HEK293 (cell line): ENCODE results near the gene TCERG1L.

Source experiments
- MYNN ChIP-seq: fragments of 450-650 bp; formaldehyde crosslinking; IDR thresholded peaks from 2 replicates; pipeline ENCODE4 v1.5.1; 2016; ENCODE audit warnings: missing biosample characterization, missing genetic modification characterization, borderline replicate concordance
- WT1 ChIP-seq: fragments of 450-650 bp; formaldehyde crosslinking; IDR thresholded peaks from 2 replicates; pipeline ENCODE4 v1.5.1; 2016; ENCODE audit warnings: missing biosample characterization, missing genetic modification characterization
- ZNF174 ChIP-seq: fragments of 450-650 bp; formaldehyde crosslinking; IDR thresholded peaks from 2 replicates; pipeline ENCODE4 v1.5.0; 2017; ENCODE audit warnings: missing biosample characterization, mild to moderate bottlenecking, missing genetic modification characterization
- ZNF302 ChIP-seq: fragments of 450-650 bp; formaldehyde crosslinking; IDR thresholded peaks from 2 replicates; pipeline ENCODE4 v1.5.1; 2016; ENCODE audit warnings: missing biosample characterization, missing genetic modification characterization, low read depth
- ZNF350 ChIP-seq: fragments of 450-650 bp; formaldehyde crosslinking; IDR thresholded peaks from 2 replicates; pipeline ENCODE4 v1.5.0; 2017; ENCODE audit warnings: missing biosample characterization, mild to moderate bottlenecking, missing genetic modification characterization
- ZNF560 ChIP-seq: fragments of 450-650 bp; formaldehyde crosslinking; IDR thresholded peaks from 2 replicates; pipeline ENCODE4 v1.5.1; 2017; ENCODE audit warnings: missing biosample characterization, missing genetic modification characterization, borderline replicate concordance
- ZNF660 ChIP-seq: fragments of 450-650 bp; IDR thresholded peaks from 2 replicates; pipeline ENCODE4 v1.5.1; 2018; ENCODE audit warnings: missing biosample characterization, mild to moderate bottlenecking, missing genetic modification characterization
- ZNF670 ChIP-seq: fragments of 450-650 bp; formaldehyde crosslinking; IDR thresholded peaks from 2 replicates; pipeline ENCODE4 v1.5.1; 2016; ENCODE audit warnings: missing biosample characterization, missing genetic modification characterization, low read depth
- ZNF791 ChIP-seq: fragments of 450-650 bp; formaldehyde crosslinking; IDR thresholded peaks from 2 replicates; pipeline ENCODE4 v1.5.1; 2016; ENCODE audit warnings: missing biosample characterization, missing genetic modification characterization
- TF ChIP-seq, protein P1 (sequence below): fragments of 450-650 bp; formaldehyde crosslinking; IDR thresholded peaks from 2 replicates; pipeline ENCODE4 v1.5.1; 2017; ENCODE audit warnings: missing biosample characterization, missing genetic modification characterization
- TF ChIP-seq, protein P2 (sequence below): fragments of 450-650 bp; formaldehyde crosslinking; IDR thresholded peaks from 2 replicates; pipeline ENCODE4 v1.5.1; 2016; ENCODE audit warnings: missing biosample characterization, missing genetic modification characterization
- TF ChIP-seq, protein P3 (sequence below): fragments of 450-650 bp; formaldehyde crosslinking; IDR thresholded peaks from 2 replicates; pipeline ENCODE4 v1.5.1; 2017; ENCODE audit warnings: missing biosample characterization, missing genetic modification characterization
- TF ChIP-seq, protein P4 (sequence below): fragments of 450-650 bp; formaldehyde crosslinking; IDR thresholded peaks from 2 replicates; pipeline ENCODE4 v1.5.1; 2016; ENCODE audit warnings: missing biosample characterization, missing genetic modification characterization, low read depth
- TF ChIP-seq, protein P5 (sequence below): sonication (generic); formaldehyde crosslinking; IDR thresholded peaks from 2 replicates; pipeline ENCODE4 v1.8.1; 2022; ENCODE audit warnings: mild to moderate bottlenecking, moderate library complexity, missing genetic modification reagents

DNA sequence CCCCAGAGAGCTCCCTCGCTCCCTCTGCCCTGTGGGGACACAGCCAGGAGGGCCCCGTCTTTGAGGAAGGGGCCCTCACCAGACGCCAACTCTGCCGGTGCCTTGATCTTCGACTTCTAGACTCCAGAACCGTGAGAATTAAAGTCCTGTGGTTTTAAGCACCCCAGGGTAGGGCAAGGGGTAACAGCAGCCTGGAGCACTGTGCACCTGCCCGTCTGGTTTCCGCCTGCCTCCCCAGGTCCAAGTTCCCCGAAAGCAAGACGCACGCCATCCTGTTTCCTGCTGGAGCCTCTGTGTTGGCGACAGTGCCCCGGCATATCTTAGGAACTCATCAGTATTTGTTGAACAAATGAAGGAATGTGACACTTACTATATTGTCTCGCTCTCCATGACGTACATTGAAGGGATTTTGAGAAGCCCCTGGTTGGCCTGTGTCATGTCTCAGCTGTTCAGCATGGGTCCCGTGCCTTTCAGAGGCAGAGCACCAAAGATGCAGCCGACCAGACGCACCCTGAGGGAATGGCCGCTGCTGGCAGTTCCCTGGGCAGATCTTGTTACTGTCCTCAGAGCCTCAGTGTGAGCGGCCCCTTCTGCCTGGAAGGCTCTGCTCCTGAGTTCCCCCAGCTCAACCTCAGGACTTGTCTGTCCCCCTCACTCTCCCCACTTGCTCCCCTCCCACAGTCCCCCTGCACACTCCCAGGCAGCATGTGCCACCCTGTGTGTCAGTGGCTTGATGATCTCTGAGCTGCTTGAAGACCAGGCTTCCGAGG is 226.2 kb downstream of the TCERG1L start:
- TF ChIP-seq, protein P1, sequence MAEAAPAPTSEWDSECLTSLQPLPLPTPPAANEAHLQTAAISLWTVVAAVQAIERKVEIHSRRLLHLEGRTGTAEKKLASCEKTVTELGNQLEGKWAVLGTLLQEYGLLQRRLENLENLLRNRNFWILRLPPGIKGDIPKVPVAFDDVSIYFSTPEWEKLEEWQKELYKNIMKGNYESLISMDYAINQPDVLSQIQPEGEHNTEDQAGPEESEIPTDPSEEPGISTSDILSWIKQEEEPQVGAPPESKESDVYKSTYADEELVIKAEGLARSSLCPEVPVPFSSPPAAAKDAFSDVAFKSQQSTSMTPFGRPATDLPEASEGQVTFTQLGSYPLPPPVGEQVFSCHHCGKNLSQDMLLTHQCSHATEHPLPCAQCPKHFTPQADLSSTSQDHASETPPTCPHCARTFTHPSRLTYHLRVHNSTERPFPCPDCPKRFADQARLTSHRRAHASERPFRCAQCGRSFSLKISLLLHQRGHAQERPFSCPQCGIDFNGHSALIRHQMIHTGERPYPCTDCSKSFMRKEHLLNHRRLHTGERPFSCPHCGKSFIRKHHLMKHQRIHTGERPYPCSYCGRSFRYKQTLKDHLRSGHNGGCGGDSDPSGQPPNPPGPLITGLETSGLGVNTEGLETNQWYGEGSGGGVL (tag by site-specific recombination): no peak
- TF ChIP-seq, protein P2, sequence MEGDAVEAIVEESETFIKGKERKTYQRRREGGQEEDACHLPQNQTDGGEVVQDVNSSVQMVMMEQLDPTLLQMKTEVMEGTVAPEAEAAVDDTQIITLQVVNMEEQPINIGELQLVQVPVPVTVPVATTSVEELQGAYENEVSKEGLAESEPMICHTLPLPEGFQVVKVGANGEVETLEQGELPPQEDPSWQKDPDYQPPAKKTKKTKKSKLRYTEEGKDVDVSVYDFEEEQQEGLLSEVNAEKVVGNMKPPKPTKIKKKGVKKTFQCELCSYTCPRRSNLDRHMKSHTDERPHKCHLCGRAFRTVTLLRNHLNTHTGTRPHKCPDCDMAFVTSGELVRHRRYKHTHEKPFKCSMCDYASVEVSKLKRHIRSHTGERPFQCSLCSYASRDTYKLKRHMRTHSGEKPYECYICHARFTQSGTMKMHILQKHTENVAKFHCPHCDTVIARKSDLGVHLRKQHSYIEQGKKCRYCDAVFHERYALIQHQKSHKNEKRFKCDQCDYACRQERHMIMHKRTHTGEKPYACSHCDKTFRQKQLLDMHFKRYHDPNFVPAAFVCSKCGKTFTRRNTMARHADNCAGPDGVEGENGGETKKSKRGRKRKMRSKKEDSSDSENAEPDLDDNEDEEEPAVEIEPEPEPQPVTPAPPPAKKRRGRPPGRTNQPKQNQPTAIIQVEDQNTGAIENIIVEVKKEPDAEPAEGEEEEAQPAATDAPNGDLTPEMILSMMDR (tag by site-specific recombination): no peak
- TF ChIP-seq ZNF350 (tag by site-specific recombination) (no peak), ZNF560 (tag by site-specific recombination) (no peak), ZNF660 (no peak), ZNF174 (tag by site-specific recombination) (no peak), WT1 (no peak), ZNF302 (no peak), ZNF670 (no peak), ZNF791 (tag by site-specific recombination) (no peak), MYNN (tag by site-specific recombination) (no peak)
- TF ChIP-seq, protein P3, sequence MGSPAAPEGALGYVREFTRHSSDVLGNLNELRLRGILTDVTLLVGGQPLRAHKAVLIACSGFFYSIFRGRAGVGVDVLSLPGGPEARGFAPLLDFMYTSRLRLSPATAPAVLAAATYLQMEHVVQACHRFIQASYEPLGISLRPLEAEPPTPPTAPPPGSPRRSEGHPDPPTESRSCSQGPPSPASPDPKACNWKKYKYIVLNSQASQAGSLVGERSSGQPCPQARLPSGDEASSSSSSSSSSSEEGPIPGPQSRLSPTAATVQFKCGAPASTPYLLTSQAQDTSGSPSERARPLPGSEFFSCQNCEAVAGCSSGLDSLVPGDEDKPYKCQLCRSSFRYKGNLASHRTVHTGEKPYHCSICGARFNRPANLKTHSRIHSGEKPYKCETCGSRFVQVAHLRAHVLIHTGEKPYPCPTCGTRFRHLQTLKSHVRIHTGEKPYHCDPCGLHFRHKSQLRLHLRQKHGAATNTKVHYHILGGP (tag by site-specific recombination): no peak
- TF ChIP-seq, protein P4, sequence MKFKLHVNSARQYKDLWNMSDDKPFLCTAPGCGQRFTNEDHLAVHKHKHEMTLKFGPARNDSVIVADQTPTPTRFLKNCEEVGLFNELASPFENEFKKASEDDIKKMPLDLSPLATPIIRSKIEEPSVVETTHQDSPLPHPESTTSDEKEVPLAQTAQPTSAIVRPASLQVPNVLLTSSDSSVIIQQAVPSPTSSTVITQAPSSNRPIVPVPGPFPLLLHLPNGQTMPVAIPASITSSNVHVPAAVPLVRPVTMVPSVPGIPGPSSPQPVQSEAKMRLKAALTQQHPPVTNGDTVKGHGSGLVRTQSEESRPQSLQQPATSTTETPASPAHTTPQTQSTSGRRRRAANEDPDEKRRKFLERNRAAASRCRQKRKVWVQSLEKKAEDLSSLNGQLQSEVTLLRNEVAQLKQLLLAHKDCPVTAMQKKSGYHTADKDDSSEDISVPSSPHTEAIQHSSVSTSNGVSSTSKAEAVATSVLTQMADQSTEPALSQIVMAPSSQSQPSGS (tag by site-specific recombination): no peak
- TF ChIP-seq, protein P5, sequence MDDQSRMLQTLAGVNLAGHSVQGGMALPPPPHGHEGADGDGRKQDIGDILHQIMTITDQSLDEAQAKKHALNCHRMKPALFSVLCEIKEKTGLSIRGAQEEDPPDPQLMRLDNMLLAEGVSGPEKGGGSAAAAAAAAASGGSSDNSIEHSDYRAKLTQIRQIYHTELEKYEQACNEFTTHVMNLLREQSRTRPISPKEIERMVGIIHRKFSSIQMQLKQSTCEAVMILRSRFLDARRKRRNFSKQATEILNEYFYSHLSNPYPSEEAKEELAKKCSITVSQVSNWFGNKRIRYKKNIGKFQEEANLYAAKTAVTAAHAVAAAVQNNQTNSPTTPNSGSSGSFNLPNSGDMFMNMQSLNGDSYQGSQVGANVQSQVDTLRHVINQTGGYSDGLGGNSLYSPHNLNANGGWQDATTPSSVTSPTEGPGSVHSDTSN (CRISPR knock-in tag): no peak
